ENCODE measurements around the gene TPRN. TPM values are rescaled to one million over a fixed set of nuclear protein-coding genes. Genes with fewer than 3 reads are reported as not detected.

Gene TPRN
- total RNA-seq, 1 donor from 2014 or later = 20.7 TPM

- DNase-seq (ENCODE audit: low spot score, unreplicated experiment) = no peak
- peaks cover 66% of the 10 kb centered on the region for H3K27me3 Mint-ChIP-seq
- no peaks in the 10 kb centered on the region for H3K4me1 Mint-ChIP-seq (ENCODE audit: low read depth)
- no peak overlapping the region for H3K4me3 Mint-ChIP-seq (ENCODE audit: low read depth)
- no peak for TF ChIP-seq CTCF (IDR thresholded peaks at IDR 0.05; ENCODE audit: unreplicated experiment)
- no peak overlapping the region for H3K27ac Mint-ChIP-seq
- H3K9me3 Mint-ChIP-seq (ENCODE audit: low read depth) = no peaks in the 10 kb centered on the region
- no peaks in the 10 kb centered on the region for H3K36me3 Mint-ChIP-seq (ENCODE audit: insufficient read depth)
Observed at GRCh38 chr9:137141976-137142936, 58.3 kb downstream of the TPRN start.

Small RNA genes within 50 kb of the gene (microRNA-seq; reads per million reads assigned to microRNA genes)
- gene MIR3621 (ENCODE audit: borderline number of aligned reads, unreplicated experiment) = not detected

Other genes with a start within 250 kb of the TPRN start
- 14.7 and 16.2 TPM in 2 replicates for gene LCN12, start 248.5 kb downstream of the TPRN start, total RNA-seq
- not detected in 2 replicates for gene PTGDS, start 223.2 kb downstream of the TPRN start, total RNA-seq
- gene LCNL1, start 217.7 kb downstream of the TPRN start, total RNA-seq = not detected in 2 replicates
- gene PAXX, start 208.3 kb downstream of the TPRN start, total RNA-seq = 54.9 and 57.1 TPM in 2 replicates
- gene CLIC3, start 204.2 kb downstream of the TPRN start, total RNA-seq = 0.64 TPM in 1 of 2 replicates, not detected in the other
- gene ABCA2, start 172.5 kb downstream of the TPRN start, total RNA-seq = 26.4 and 30.1 TPM in 2 replicates
- not detected in 2 replicates for gene FUT7, start 168.7 kb downstream of the TPRN start, total RNA-seq
- gene NPDC1, start 154.6 kb downstream of the TPRN start, total RNA-seq = 62.0 and 73.2 TPM in 2 replicates
- 0.19 and 0.51 TPM in 2 replicates for gene ENTPD2, start 146.7 kb downstream of the TPRN start, total RNA-seq
- 15.1 and 15.3 TPM in 2 replicates for gene SAPCD2, start 130.2 kb downstream of the TPRN start, total RNA-seq
- 0.57 and 1.5 TPM in 2 replicates for gene UAP1L1, start 123.2 kb downstream of the TPRN start, total RNA-seq
- 56.1 and 57.7 TPM in 2 replicates for gene MAN1B1, start 113.8 kb downstream of the TPRN start, total RNA-seq
- gene DPP7, start 86.0 kb downstream of the TPRN start, total RNA-seq = 39.2 and 48.5 TPM in 2 replicates
- gene GRIN1, start 61.6 kb downstream of the TPRN start, total RNA-seq = 0.07 and 0.77 TPM in 2 replicates
- gene LRRC26, start 30.7 kb downstream of the TPRN start, total RNA-seq = 0.89 and 1.00 TPM in 2 replicates
- not detected in 2 replicates for gene TMEM210, start 28.7 kb downstream of the TPRN start, total RNA-seq
- 73.2 and 74.3 TPM in 2 replicates for gene ANAPC2, start 12.2 kb downstream of the TPRN start, total RNA-seq
- 52.5 and 59.1 TPM in 2 replicates for gene SSNA1, start 12.1 kb downstream of the TPRN start, total RNA-seq
- gene TMEM203, start 4.9 kb upstream of the TPRN start, total RNA-seq = 35.2 and 36.2 TPM in 2 replicates
- gene NDOR1, start 5.0 kb upstream of the TPRN start, total RNA-seq = 35.1 and 37.4 TPM in 2 replicates
- 24.0 and 25.7 TPM in 2 replicates for gene RNF208, start 21.5 kb upstream of the TPRN start, total RNA-seq
- 1.2 and 2.7 TPM in 2 replicates for gene CYSRT1, start 24.4 kb upstream of the TPRN start, total RNA-seq
- 0.27 and 0.53 TPM in 2 replicates for gene RNF224, start 26.8 kb upstream of the TPRN start, total RNA-seq
- 0.26 and 0.27 TPM in 2 replicates for gene SLC34A3, start 30.2 kb upstream of the TPRN start, total RNA-seq
- gene TUBB4B, start 40.5 kb upstream of the TPRN start, total RNA-seq = 233 and 245 TPM in 2 replicates
- not detected in 2 replicates for gene STPG3, start 50.5 kb upstream of the TPRN start, total RNA-seq
- gene NELFB, start 54.6 kb upstream of the TPRN start, total RNA-seq = 62.3 and 63.3 TPM in 2 replicates
- 8.0 and 8.5 TPM in 2 replicates for gene TOR4A, start 77.0 kb upstream of the TPRN start, total RNA-seq
- gene NRARP, start 101.5 kb upstream of the TPRN start, total RNA-seq = 24.0 and 27.1 TPM in 2 replicates
- 31.7 and 33.8 TPM in 2 replicates for gene EXD3, start 222.4 kb upstream of the TPRN start, total RNA-seq
- gene NOXA1, start 222.7 kb upstream of the TPRN start, total RNA-seq = 15.3 and 16.3 TPM in 2 replicates
- 2.7 and 3.2 TPM in 2 replicates for gene ENTPD8, start 240.6 kb upstream of the TPRN start, total RNA-seq

Data from progenitor cell of endocrine pancreas (in vitro differentiated cells).